ENCODE data around the gene ERMP1.
"Not testable (repeated sequence)": the region's sequence is repeated elsewhere in the genome, so short reads cannot be mapped to it uniquely, and the experiment has no call there.

Gene ERMP1

GRCh38 chr9:5817862-5818261 is 15.1 kb downstream of the ERMP1 start:
- DNase-seq = no peak

GRCh38 chr9:5815461-5815860 is 17.5 kb downstream of the ERMP1 start:
- no peak for DNase-seq

- no peak for DNase-seq
Observed at GRCh38 chr9:5813824-5814223, 19.1 kb downstream of the ERMP1 start.

GRCh38 chr9:5811751-5812150 is 21.2 kb downstream of the ERMP1 start:
- no peak for DNase-seq

GRCh38 chr9:5805478-5805877 is 27.4 kb downstream of the ERMP1 start:
- no peak for DNase-seq

GRCh38 chr9:5801739-5802113 is 31.2 kb downstream of the ERMP1 start:
- DNase-seq = no peak

- DNase-seq = no peak
Observed at GRCh38 chr9:5800969-5801738, 31.8 kb downstream of the ERMP1 start.

- DNase-seq = not testable (repeated sequence)
Observed at GRCh38 chr9:5800378-5800777, 32.5 kb downstream of the ERMP1 start.

GRCh38 chr9:5799314-5799713 is 33.6 kb downstream of the ERMP1 start:
- DNase-seq = no peak

- no peak for DNase-seq
Observed at GRCh38 chr9:5798581-5798980, 34.3 kb downstream of the ERMP1 start.

GRCh38 chr9:5796298-5796697 is 36.6 kb downstream of the ERMP1 start:
- DNase-seq = no peak

- DNase-seq = no peak
Observed at GRCh38 chr9:5793812-5794211, 39.1 kb downstream of the ERMP1 start.

GRCh38 chr9:5791870-5792269 is 41.0 kb downstream of the ERMP1 start:
- DNase-seq = no peak

- DNase-seq = no peak
Observed at GRCh38 chr9:5790923-5791322, 42.0 kb downstream of the ERMP1 start.

GRCh38 chr9:5789489-5789888 is 43.4 kb downstream of the ERMP1 start:
- DNase-seq = no peak

- DNase-seq = no peak
Observed at GRCh38 chr9:5787759-5788302, 45.1 kb downstream of the ERMP1 start.

GRCh38 chr9:5787220-5787619 is 45.7 kb downstream of the ERMP1 start:
- DNase-seq = no peak

GRCh38 chr9:5786370-5787127 is 46.4 kb downstream of the ERMP1 start:
- no peak for DNase-seq

GRCh38 chr9:5784526-5785315 is 48.2 kb downstream of the ERMP1 start:
- no peak for DNase-seq

- DNase-seq = no peak
Observed at GRCh38 chr9:5783982-5784381, 48.9 kb downstream of the ERMP1 start.

GRCh38 chr9:5783420-5783819 is 49.5 kb downstream of the ERMP1 start:
- DNase-seq = not testable (repeated sequence)

GRCh38 chr9:5779705-5780218 is 53.2 kb downstream of the ERMP1 start:
- DNase-seq = not testable (repeated sequence)

- DNase-seq = no peak
Observed at GRCh38 chr9:5778805-5779204, 54.1 kb downstream of the ERMP1 start.
